ENCODE measurements around the gene ASB5. TPM values are rescaled to one million over a fixed set of nuclear protein-coding genes. Genes with fewer than 3 reads are reported as not detected.

Gene ASB5
- polyA plus RNA-seq, 1 donor (not counting 4 experiments of a cell fraction or from before 2014, with no cell fraction given) = not detected

DNA sequence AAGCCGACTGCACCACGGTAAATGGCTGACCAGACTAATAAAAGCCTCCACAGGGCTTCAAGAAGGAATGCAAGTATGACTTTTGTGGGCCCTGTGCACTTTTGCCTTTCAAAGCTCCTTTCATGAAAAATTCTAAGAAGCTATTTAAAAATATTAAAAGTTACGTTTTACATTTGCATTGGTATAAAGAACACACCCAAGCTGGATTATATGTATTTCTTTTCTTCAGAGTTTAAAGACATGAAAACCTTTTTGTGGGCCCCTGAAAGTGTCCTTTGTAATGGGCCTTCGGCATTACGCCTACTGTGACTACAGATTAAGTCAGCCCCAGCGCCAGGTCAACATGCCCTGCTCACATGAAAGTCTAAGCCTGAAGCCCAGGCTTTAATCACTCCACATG is 20.5 kb upstream of the ASB5 start:
- H4K20me1 ChIP-seq (ENCODE audit: control insufficient read depth, extremely low read depth, insufficient read depth, low read length) = no peaks in the 10 kb centered on the region
- no peaks in the 10 kb centered on the region for H3K9me3 ChIP-seq (ENCODE audit: control insufficient read depth, low read depth, low read length)
- no peak overlapping the region for H3K4me2 ChIP-seq (ENCODE audit: control insufficient read depth, extremely low read depth, insufficient read depth, low read depth, low read length)
- H3K36me3 ChIP-seq (ENCODE audit: control insufficient read depth in 2 of 2, extremely low read depth in 1 of 2, insufficient read depth in 2 of 2, low read length in 2 of 2) = no peaks in the 10 kb centered on the region
- H3K9ac ChIP-seq (ENCODE audit: control insufficient read depth, extremely low read depth, insufficient read depth, low read length) = no peak overlapping the region
- no peaks in the 10 kb centered on the region for H3K9me1 ChIP-seq (ENCODE audit: control insufficient read depth, extremely low read depth, insufficient read depth, low read length)
- no peaks in the 10 kb centered on the region for H3K27me3 ChIP-seq (ENCODE audit: control insufficient read depth, extremely low read depth, insufficient read depth, low read length)
- H3K27ac ChIP-seq (ENCODE audit: control insufficient read depth, insufficient read depth, low read length) = no peak overlapping the region
- TF ChIP-seq EZH2 (IDR thresholded peaks at IDR 0.05; ENCODE audit: low read length) = no peak
- TF ChIP-seq, protein P1, sequence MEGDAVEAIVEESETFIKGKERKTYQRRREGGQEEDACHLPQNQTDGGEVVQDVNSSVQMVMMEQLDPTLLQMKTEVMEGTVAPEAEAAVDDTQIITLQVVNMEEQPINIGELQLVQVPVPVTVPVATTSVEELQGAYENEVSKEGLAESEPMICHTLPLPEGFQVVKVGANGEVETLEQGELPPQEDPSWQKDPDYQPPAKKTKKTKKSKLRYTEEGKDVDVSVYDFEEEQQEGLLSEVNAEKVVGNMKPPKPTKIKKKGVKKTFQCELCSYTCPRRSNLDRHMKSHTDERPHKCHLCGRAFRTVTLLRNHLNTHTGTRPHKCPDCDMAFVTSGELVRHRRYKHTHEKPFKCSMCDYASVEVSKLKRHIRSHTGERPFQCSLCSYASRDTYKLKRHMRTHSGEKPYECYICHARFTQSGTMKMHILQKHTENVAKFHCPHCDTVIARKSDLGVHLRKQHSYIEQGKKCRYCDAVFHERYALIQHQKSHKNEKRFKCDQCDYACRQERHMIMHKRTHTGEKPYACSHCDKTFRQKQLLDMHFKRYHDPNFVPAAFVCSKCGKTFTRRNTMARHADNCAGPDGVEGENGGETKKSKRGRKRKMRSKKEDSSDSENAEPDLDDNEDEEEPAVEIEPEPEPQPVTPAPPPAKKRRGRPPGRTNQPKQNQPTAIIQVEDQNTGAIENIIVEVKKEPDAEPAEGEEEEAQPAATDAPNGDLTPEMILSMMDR (optimal IDR thresholded peaks at IDR 0.05 in 1 of 3, IDR thresholded peaks at IDR 0.05 in 1 of 3, conservative IDR thresholded peaks at IDR 0.05 in 1 of 3; ENCODE audit: extremely low read depth in 1 of 3, insufficient read depth in 2 of 3, low read length in 3 of 3) = no peak
- no peaks in the 10 kb centered on the region for H3K79me2 ChIP-seq (ENCODE audit: control insufficient read depth, insufficient read depth, low read length)
- dilution Hi-C loops (cut with MboI; ENCODE audit: extremely low pct_ligation_motif_present, low sequenced_read_pairs) = no loop called here
- no peak for FAIRE-seq
- no peak overlapping the region for H2AFZ ChIP-seq (ENCODE audit: control insufficient read depth, low read length)
- no peak overlapping the region for H3K4me3 ChIP-seq (ENCODE audit: control insufficient read depth in 2 of 3, extremely low read depth in 1 of 3, insufficient read depth in 2 of 3, low read depth in 1 of 3, low read length in 3 of 3)
- H3K4me1 ChIP-seq (ENCODE audit: control insufficient read depth, extremely low read depth, insufficient read depth, low read length) = no peaks in the 10 kb centered on the region
- no peak for DNase-seq (ENCODE audit: low read depth, low spot score)

DNA sequence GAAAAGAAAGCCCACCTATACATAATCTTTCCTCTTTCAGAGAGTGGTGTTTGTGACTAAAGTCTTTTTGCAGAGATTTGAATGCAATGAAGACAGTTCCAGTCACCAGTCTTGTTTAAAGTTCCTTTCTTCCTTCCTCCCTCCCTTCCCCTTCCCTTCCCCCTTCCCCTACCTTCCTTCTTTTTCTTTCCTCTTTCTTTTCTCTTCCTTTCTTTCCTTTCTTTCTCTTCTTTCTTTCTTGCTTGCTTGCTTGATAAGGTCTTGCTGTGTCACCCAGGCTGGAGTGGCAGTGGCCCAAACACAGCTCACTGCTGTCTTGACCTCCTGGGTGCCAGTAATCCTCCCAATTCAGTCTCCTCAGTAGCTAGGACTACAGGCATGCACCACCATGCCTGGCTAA is 19.0 kb upstream of the ASB5 start:
- no peak overlapping the region for H2AFZ ChIP-seq (ENCODE audit: control insufficient read depth, low read length)
- FAIRE-seq (no peak), DNase-seq (ENCODE audit: low read depth, low spot score) (no peak)
- H3K9ac ChIP-seq (ENCODE audit: control insufficient read depth, extremely low read depth, insufficient read depth, low read length) = no peak overlapping the region
- no peak overlapping the region for H3K4me2 ChIP-seq (ENCODE audit: control insufficient read depth, extremely low read depth, insufficient read depth, low read depth, low read length)
- H3K27ac ChIP-seq (ENCODE audit: control insufficient read depth, insufficient read depth, low read length) = no peak overlapping the region
- H3K36me3 ChIP-seq (ENCODE audit: control insufficient read depth in 2 of 2, extremely low read depth in 1 of 2, insufficient read depth in 2 of 2, low read length in 2 of 2) = no peaks in the 10 kb centered on the region
- H3K79me2 ChIP-seq (ENCODE audit: control insufficient read depth, insufficient read depth, low read length) = no peaks in the 10 kb centered on the region
- no peaks in the 10 kb centered on the region for H3K27me3 ChIP-seq (ENCODE audit: control insufficient read depth, extremely low read depth, insufficient read depth, low read length)
- TF ChIP-seq, protein P1 (optimal IDR thresholded peaks at IDR 0.05 in 1 of 3, IDR thresholded peaks at IDR 0.05 in 1 of 3, conservative IDR thresholded peaks at IDR 0.05 in 1 of 3; ENCODE audit: extremely low read depth in 1 of 3, insufficient read depth in 2 of 3, low read length in 3 of 3) = no peak
- no peak for TF ChIP-seq EZH2 (IDR thresholded peaks at IDR 0.05; ENCODE audit: low read length)
- no peaks in the 10 kb centered on the region for H3K9me3 ChIP-seq (ENCODE audit: control insufficient read depth, low read depth, low read length)
- H4K20me1 ChIP-seq (ENCODE audit: control insufficient read depth, extremely low read depth, insufficient read depth, low read length) = no peaks in the 10 kb centered on the region
- H3K4me1 ChIP-seq (ENCODE audit: control insufficient read depth, extremely low read depth, insufficient read depth, low read length) = no peaks in the 10 kb centered on the region
- no peaks in the 10 kb centered on the region for H3K9me1 ChIP-seq (ENCODE audit: control insufficient read depth, extremely low read depth, insufficient read depth, low read length)
- H3K4me3 ChIP-seq (ENCODE audit: control insufficient read depth in 2 of 3, extremely low read depth in 1 of 3, insufficient read depth in 2 of 3, low read depth in 1 of 3, low read length in 3 of 3) = no peak overlapping the region
- dilution Hi-C loops (cut with MboI; ENCODE audit: extremely low pct_ligation_motif_present, low sequenced_read_pairs) = no loop called here

Measured in keratinocyte (primary cell).